ENCODE data around the gene TRIM33.

DNA sequence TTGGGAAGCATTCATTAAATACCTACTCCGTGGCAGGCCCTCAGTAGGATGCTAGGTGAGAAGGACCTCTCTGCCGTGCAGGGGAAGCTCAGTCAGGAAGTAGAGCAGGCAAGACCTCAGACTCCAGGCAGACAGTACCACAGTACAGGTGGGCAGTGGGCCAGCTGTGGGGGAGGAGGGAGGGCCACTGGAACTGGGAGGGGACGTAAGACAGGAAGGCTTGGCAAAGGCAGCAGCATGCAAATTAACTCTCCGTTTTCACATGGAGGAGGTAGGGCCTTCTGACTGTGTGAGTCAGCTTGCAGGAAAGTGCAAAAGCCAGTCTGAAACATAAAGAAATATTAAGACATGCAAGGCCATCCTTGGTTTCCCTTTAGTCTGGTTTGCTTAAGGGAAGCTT lies 157.7 kb downstream of the TRIM33 start:
- TF ChIP-seq, protein P1, sequence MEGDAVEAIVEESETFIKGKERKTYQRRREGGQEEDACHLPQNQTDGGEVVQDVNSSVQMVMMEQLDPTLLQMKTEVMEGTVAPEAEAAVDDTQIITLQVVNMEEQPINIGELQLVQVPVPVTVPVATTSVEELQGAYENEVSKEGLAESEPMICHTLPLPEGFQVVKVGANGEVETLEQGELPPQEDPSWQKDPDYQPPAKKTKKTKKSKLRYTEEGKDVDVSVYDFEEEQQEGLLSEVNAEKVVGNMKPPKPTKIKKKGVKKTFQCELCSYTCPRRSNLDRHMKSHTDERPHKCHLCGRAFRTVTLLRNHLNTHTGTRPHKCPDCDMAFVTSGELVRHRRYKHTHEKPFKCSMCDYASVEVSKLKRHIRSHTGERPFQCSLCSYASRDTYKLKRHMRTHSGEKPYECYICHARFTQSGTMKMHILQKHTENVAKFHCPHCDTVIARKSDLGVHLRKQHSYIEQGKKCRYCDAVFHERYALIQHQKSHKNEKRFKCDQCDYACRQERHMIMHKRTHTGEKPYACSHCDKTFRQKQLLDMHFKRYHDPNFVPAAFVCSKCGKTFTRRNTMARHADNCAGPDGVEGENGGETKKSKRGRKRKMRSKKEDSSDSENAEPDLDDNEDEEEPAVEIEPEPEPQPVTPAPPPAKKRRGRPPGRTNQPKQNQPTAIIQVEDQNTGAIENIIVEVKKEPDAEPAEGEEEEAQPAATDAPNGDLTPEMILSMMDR (IDR thresholded peaks at IDR 0.05; ENCODE audit: low read depth, low read length, poor library complexity, severe bottlenecking): no peak
- TF ChIP-seq EZH2phosphoT487 (IDR thresholded peaks at IDR 0.05; ENCODE audit: borderline replicate concordance, low read length): no peak

Data from DOHH2 (cell line).